A673 (cell line): ENCODE measurements around the gene PAPPA. TPM values are rescaled to one million over a fixed set of nuclear protein-coding genes. Genes with fewer than 3 reads are reported as not detected.

Experiments used
- BruUV-seq: library from RNA; stranded (reverse); fragments of 400-500 nt; replicated peaks from 2 replicates; lab custom pipeline; 2021; lab: Mats Ljungman, UMichigan
- CTCF ChIA-PET: fragments of 300-600 bp; sonication (Branson Sonifier 250); formaldehyde crosslinking; loops from one replicate; lab custom pipeline; 2022; ENCODE audit warnings: antibody characterized with exemption; lab: Charles Lee
- POLR2A ChIA-PET: fragments of 300-600 bp; sonication (Branson Sonifier 250); formaldehyde crosslinking; loops from one replicate; lab custom pipeline; 2022; ENCODE audit warnings: antibody characterized with exemption; ENCODE audit not compliant: low non-redundant PET; lab: Charles Lee
- DNase-seq: peaks from one replicate; pipeline ENCODE4 v3.0.0-alpha.2; 2015; ENCODE audit warnings: low spot score
- H3K27ac ChIP-seq: fragments of 200-600 bp; sonication (generic); 2 replicates; pipeline ENCODE4 v1.5.1; 2016; ENCODE audit warnings: mixed run types, low read depth, mild to moderate bottlenecking, mixed read lengths, antibody characterized with exemption, low read length; ENCODE audit not compliant: poor library complexity, severe bottlenecking
- H3K27me3 ChIP-seq: fragments of 200-600 bp; sonication (generic); replicated peaks from 2 replicates; pipeline ENCODE4 v1.6.1; 2017; ENCODE audit warnings: mixed run types, low read depth, mild to moderate bottlenecking, mixed read lengths, antibody characterized with exemption, low read length; ENCODE audit not compliant: insufficient read depth, poor library complexity
- H3K36me3 ChIP-seq: fragments of 200-600 bp; sonication (generic); 2 replicates; pipeline ENCODE4 v1.6.1; 2016; ENCODE audit warnings: mixed run types, mild to moderate bottlenecking, mixed read lengths, antibody characterized with exemption, low read length; ENCODE audit not compliant: insufficient read depth, poor library complexity, severe bottlenecking
- H3K4me1 ChIP-seq: fragments of 200-600 bp; sonication (generic); 2 replicates; pipeline ENCODE4 v1.6.1; 2017; ENCODE audit warnings: mixed run types, mild to moderate bottlenecking, mixed read lengths, antibody characterized with exemption, low read length; ENCODE audit not compliant: insufficient read depth, poor library complexity, severe bottlenecking
- H3K4me3 ChIP-seq: fragments of 200-600 bp; sonication (generic); 2 replicates; pipeline ENCODE4 v1.5.1; 2016; ENCODE audit warnings: low read depth, mixed run types, mild to moderate bottlenecking, mixed read lengths, low read length; ENCODE audit not compliant: poor library complexity, severe bottlenecking
- H3K9me3 ChIP-seq: fragments of 200-600 bp; sonication (generic); 2 replicates; pipeline ENCODE4 v1.6.1; 2016; ENCODE audit warnings: mixed run types, low read depth, mild to moderate bottlenecking, mixed read lengths, antibody characterized with exemption, low read length; ENCODE audit not compliant: poor library complexity, severe bottlenecking
- CTCF ChIP-seq: fragments of 300-800, 200-600 bp; sonication (generic); conservative IDR thresholded peaks from 2 replicates; pipeline ENCODE4 v1.5.1; 2017; ENCODE audit warnings: low read depth, mild to moderate bottlenecking, antibody characterized with exemption, low read length, moderate library complexity, mixed read lengths
- EZH2 ChIP-seq: fragments of 200-600 bp; sonication (generic); IDR thresholded peaks from 2 replicates; pipeline ENCODE4 v1.6.1; 2017; ENCODE audit warnings: borderline replicate concordance, low read depth, mild to moderate bottlenecking, mixed read lengths, antibody characterized with exemption, low read length; ENCODE audit not compliant: poor library complexity, severe bottlenecking
- intact Hi-C: fragments of 100-400 bp; cut with micrococcal nuclease; formaldehyde crosslinking; loops from one replicate; pipeline ENCODE4 v1.10.0; 2022; ENCODE audit not compliant: unreplicated experiment
- total RNA-seq: library from RNA; stranded (reverse); gene quantifications from 2 replicates; pipeline ENCODE4 v1.2.3, GENCODE V29; 2021

The PAPPA gene
- total RNA-seq, 1 experiment from 2014 or later: 47.4 TPM

- no peak for DNase-seq
- CTCF ChIA-PET: no interaction called here
- intact Hi-C loops: no loop called here
- POLR2A ChIA-PET: no interaction called here
- Histone ChIP-seq H3K36me3 (peaks cover 54% of the 10 kb centered on the region), H3K27me3 (no peaks in the 10 kb centered on the region), H3K9me3 (no peaks in the 10 kb centered on the region), H3K4me3 (no peak overlapping the region), H3K4me1 (peaks cover 19% of the 10 kb centered on the region), H3K27ac (no peak overlapping the region)
- TF ChIP-seq EZH2: no peak
- TF ChIP-seq CTCF: no peak
- TSS peak; percentile 31 for BruUV-seq
Measured at GRCh38 chr9:116187570-116188170, 34.1 kb downstream of the PAPPA start.

GRCh38 chr9:116189683-116190082 lies 36.1 kb downstream of the PAPPA start:
- H3K27ac ChIP-seq: no peak overlapping the region
- TF ChIP-seq EZH2 (no peak), CTCF (no peak)
- H3K9me3 ChIP-seq: no peaks in the 10 kb centered on the region
- DNase-seq: no peak
- ChIA-PET POLR2A (no interaction called here), CTCF (no interaction called here)
- no TSS peak for BruUV-seq
- peaks cover 61% of the 10 kb centered on the region for H3K36me3 ChIP-seq
- intact Hi-C loops: no loop called here
- H3K4me1 ChIP-seq: peaks cover 19% of the 10 kb centered on the region
- no peaks in the 10 kb centered on the region for H3K27me3 ChIP-seq
- H3K4me3 ChIP-seq: no peak overlapping the region

GRCh38 chr9:116190637-116191396 lies 37.2 kb downstream of the PAPPA start:
- ChIA-PET POLR2A (interaction anchor here (0.6 to 0.8 kb wide), 2 partner anchors 35 to 156 kb away, joined by 3 to 4 read pairs; no protein-coding TSS in a partner anchor), CTCF (no interaction called here)
- BruUV-seq: no TSS peak

More at GRCh38 chr9:116190637-116191396, 37.2 kb downstream of the PAPPA start:
- H3K4me3 ChIP-seq: no peak overlapping the region
- intact Hi-C loops: no loop called here
- H3K27me3 ChIP-seq: no peaks in the 10 kb centered on the region
- H3K27ac ChIP-seq: peak overlapping the region; percentile 35
- DNase-seq: no peak
- peaks cover 61% of the 10 kb centered on the region for H3K36me3 ChIP-seq
- TF ChIP-seq CTCF: no peak
- TF ChIP-seq EZH2: no peak
- H3K9me3 ChIP-seq: no peaks in the 10 kb centered on the region
- peaks cover 19% of the 10 kb centered on the region for H3K4me1 ChIP-seq
